ENCODE results near the gene CATSPERB. TPM values are rescaled to one million over a fixed set of nuclear protein-coding genes. Genes with fewer than 3 reads are reported as not detected.
"Not testable (repeated sequence)": the region's sequence is repeated elsewhere in the genome, so short reads cannot be mapped to it uniquely, and the experiment has no call there.

The CATSPERB gene
- total RNA-seq, 2 donors from 2014 or later: 1.2 to 2.3 TPM

GRCh38 chr14:91609161-91609560 lies 122.7 kb downstream of the CATSPERB start:
- no peaks in the 10 kb centered on the region for H3K27me3 ChIP-seq (replicated peaks; ENCODE audit: insufficient read depth)
- H3K4me1 ChIP-seq (replicated peaks): no peaks in the 10 kb centered on the region
- no peak overlapping the region for H3K27ac ChIP-seq
- H3K9me3 ChIP-seq: no peaks in the 10 kb centered on the region
- WGBS: 45% methylated on average over 3 of the region's 3 CpGs
- H3K36me3 ChIP-seq: no peaks in the 10 kb centered on the region
- TF ChIP-seq POLR2AphosphoS5 (IDR thresholded peaks at IDR 0.05) (no peak), POLR2A (IDR thresholded peaks at IDR 0.05) (no peak)
- TF ChIP-seq, protein P1, sequence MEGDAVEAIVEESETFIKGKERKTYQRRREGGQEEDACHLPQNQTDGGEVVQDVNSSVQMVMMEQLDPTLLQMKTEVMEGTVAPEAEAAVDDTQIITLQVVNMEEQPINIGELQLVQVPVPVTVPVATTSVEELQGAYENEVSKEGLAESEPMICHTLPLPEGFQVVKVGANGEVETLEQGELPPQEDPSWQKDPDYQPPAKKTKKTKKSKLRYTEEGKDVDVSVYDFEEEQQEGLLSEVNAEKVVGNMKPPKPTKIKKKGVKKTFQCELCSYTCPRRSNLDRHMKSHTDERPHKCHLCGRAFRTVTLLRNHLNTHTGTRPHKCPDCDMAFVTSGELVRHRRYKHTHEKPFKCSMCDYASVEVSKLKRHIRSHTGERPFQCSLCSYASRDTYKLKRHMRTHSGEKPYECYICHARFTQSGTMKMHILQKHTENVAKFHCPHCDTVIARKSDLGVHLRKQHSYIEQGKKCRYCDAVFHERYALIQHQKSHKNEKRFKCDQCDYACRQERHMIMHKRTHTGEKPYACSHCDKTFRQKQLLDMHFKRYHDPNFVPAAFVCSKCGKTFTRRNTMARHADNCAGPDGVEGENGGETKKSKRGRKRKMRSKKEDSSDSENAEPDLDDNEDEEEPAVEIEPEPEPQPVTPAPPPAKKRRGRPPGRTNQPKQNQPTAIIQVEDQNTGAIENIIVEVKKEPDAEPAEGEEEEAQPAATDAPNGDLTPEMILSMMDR (IDR thresholded peaks at IDR 0.05): no peak
- no peak for DNase-seq (ENCODE audit: low spot score)
- H3K4me3 ChIP-seq: no peak overlapping the region
- intact Hi-C loops (cut with DNase I): no loop called here

DNA sequence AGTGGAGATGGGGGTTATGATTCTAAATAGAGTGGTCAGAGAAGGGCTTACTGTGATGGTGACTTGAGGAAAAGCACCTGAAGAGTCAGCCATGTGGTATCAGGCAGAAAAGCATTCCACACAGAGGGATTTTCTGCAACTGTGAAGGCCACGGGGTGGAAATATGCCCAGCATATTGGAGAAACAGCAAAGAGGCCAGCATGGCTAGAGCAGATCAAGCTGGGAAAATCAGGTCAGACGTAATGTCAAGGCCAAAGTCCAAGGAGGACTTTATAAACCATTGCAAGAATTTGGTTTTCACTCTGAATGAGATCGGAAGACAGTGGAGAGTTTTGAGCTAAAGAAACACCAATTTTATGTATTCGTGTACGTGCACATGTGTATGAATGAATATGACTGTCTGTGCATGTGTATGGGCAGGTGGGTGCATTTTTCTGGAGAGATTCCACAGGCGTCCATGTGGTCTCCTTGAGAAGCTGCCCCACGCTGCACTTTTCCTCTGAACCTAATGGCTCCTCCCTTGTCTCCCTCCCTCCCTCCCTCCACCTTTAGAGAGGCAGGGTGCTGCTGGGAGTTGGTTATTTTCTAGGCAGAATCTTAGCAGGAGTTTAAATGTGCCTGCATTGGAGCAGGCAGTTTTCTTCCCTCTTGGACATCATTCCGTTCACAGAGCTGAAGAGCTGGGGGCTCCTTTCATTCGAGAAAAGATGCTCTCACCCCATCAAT lies 124.4 kb downstream of the CATSPERB start:
- Histone ChIP-seq H3K9me3 (no peaks in the 10 kb centered on the region), H3K4me1 (replicated peaks) (no peaks in the 10 kb centered on the region), H3K4me3 (no peak overlapping the region), H3K36me3 (no peaks in the 10 kb centered on the region), H3K27ac (no peak overlapping the region), H3K27me3 (replicated peaks; ENCODE audit: insufficient read depth) (no peaks in the 10 kb centered on the region)
- intact Hi-C loops (cut with DNase I): no loop called here
- TF ChIP-seq POLR2AphosphoS5 (IDR thresholded peaks at IDR 0.05) (no peak), POLR2A (IDR thresholded peaks at IDR 0.05) (no peak)
- TF ChIP-seq, protein P1 (IDR thresholded peaks at IDR 0.05): no peak
- no peak for DNase-seq (ENCODE audit: low spot score)
- WGBS: 83% methylated on average over 9 of the region's 9 CpGs

- Histone ChIP-seq H3K9me3 (no peaks in the 10 kb centered on the region), H3K27me3 (replicated peaks; ENCODE audit: insufficient read depth) (no peaks in the 10 kb centered on the region), H3K4me1 (replicated peaks) (no peaks in the 10 kb centered on the region), H3K27ac (no peak overlapping the region), H3K4me3 (no peak overlapping the region), H3K36me3 (no peaks in the 10 kb centered on the region)
- intact Hi-C loops (cut with DNase I): no loop called here
- WGBS: 49% methylated on average over 3 of the region's 3 CpGs
- no peak for DNase-seq (ENCODE audit: low spot score)
- TF ChIP-seq POLR2AphosphoS5 (IDR thresholded peaks at IDR 0.05): no peak
- TF ChIP-seq POLR2A (IDR thresholded peaks at IDR 0.05): no peak
- TF ChIP-seq, protein P1 (IDR thresholded peaks at IDR 0.05): no peak
These were observed 125.0 kb downstream of the CATSPERB start for GRCh38 chr14:91606851-91607250.

- H3K9me3 ChIP-seq; H3K4me3 ChIP-seq; H3K27ac ChIP-seq; H3K27me3 ChIP-seq (replicated peaks; ENCODE audit: insufficient read depth); DNase-seq (ENCODE audit: low spot score); H3K36me3 ChIP-seq; intact Hi-C loops (cut with DNase I); H3K4me1 ChIP-seq (replicated peaks): not testable (repeated sequence)
- WGBS: 58% methylated on average over 1 of the region's 1 CpG
These were observed 127.3 kb downstream of the CATSPERB start for GRCh38 chr14:91604611-91605010.

DNA sequence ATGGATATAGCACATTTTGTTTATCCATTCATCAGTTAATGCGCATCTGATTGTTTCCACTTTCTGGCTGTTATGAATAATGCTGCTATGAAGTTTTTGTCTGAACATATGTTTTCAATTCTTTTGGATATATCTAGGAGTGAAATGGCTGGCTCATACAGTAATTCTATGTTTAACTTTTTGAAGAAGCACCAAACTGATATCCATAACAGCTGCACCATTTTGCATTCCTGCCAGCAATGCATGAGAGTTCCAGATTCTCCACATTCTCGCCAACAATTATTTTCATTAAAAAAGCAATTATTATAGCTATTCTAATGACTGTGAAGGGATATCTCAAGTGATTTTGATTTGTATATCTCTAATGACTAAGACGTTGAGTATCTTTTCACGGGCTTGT lies 131.9 kb downstream of the CATSPERB start:
- Histone ChIP-seq H3K9me3 (no peaks in the 10 kb centered on the region), H3K27me3 (replicated peaks; ENCODE audit: insufficient read depth) (no peaks in the 10 kb centered on the region), H3K36me3 (no peaks in the 10 kb centered on the region), H3K4me3 (no peak overlapping the region), H3K27ac (no peak overlapping the region), H3K4me1 (replicated peaks) (no peaks in the 10 kb centered on the region)
- no peak for DNase-seq (ENCODE audit: low spot score)
- WGBS: 51% methylated on average over 4 of the region's 4 CpGs
- TF ChIP-seq POLR2AphosphoS5 (IDR thresholded peaks at IDR 0.05) (no peak), POLR2A (IDR thresholded peaks at IDR 0.05) (no peak)
- TF ChIP-seq, protein P1 (IDR thresholded peaks at IDR 0.05): no peak
- intact Hi-C loops (cut with DNase I): no loop called here
